IPS-18c (cell line): ENCODE results near the gene CADM1.

ENCODE experiments used
- H3K4me3 ChIP-seq: 2 replicates; pipeline ENCODE4 v1.7.0; 2013; ENCODE audit warnings: low read depth, mild to moderate bottlenecking, low read length, moderate library complexity; ENCODE audit not compliant: insufficient read depth
- H3K9me3 ChIP-seq: one replicate; pipeline ENCODE4 v1.6.1; 2013; ENCODE audit warnings: mild to moderate bottlenecking, low read length, moderate library complexity; ENCODE audit not compliant: control insufficient read depth, insufficient read depth

CADM1 gene

GRCh38 chr11:115463606-115464005 lies 40.6 kb downstream of the CADM1 start:
- H3K9me3 ChIP-seq = no peaks in the 10 kb centered on the region
- no peak overlapping the region for H3K4me3 ChIP-seq

GRCh38 chr11:115462757-115463156 lies 41.5 kb downstream of the CADM1 start:
- no peak overlapping the region for H3K4me3 ChIP-seq
- no peaks in the 10 kb centered on the region for H3K9me3 ChIP-seq

- Histone ChIP-seq H3K9me3 (no peaks in the 10 kb centered on the region), H3K4me3 (no peak overlapping the region)
Measured at GRCh38 chr11:115462004-115462541, 42.1 kb downstream of the CADM1 start.

- no peaks in the 10 kb centered on the region for H3K9me3 ChIP-seq
Measured at GRCh38 chr11:115460512-115460911, 43.7 kb downstream of the CADM1 start.

GRCh38 chr11:115459563-115459962 lies 44.7 kb downstream of the CADM1 start:
- H3K9me3 ChIP-seq = no peaks in the 10 kb centered on the region
- no peak overlapping the region for H3K4me3 ChIP-seq

More at GRCh38 chr11:115460512-115460911, 43.7 kb downstream of the CADM1 start:
- no peak overlapping the region for H3K4me3 ChIP-seq

- H3K4me3 ChIP-seq = no peak overlapping the region
- no peaks in the 10 kb centered on the region for H3K9me3 ChIP-seq
Measured at GRCh38 chr11:115458877-115459276, 45.3 kb downstream of the CADM1 start.

GRCh38 chr11:115456019-115456418 lies 48.2 kb downstream of the CADM1 start:
- Histone ChIP-seq H3K4me3 (no peak overlapping the region), H3K9me3 (no peaks in the 10 kb centered on the region)

- Histone ChIP-seq H3K4me3 (no peak overlapping the region), H3K9me3 (no peaks in the 10 kb centered on the region)
Measured at GRCh38 chr11:115455613-115456012, 48.6 kb downstream of the CADM1 start.

GRCh38 chr11:115454525-115454924 lies 49.7 kb downstream of the CADM1 start:
- no peak overlapping the region for H3K4me3 ChIP-seq

GRCh38 chr11:115453693-115454490 lies 50.3 kb downstream of the CADM1 start:
- Histone ChIP-seq H3K4me3 (no peak overlapping the region), H3K9me3 (no peaks in the 10 kb centered on the region)

More at GRCh38 chr11:115454525-115454924, 49.7 kb downstream of the CADM1 start:
- no peaks in the 10 kb centered on the region for H3K9me3 ChIP-seq

GRCh38 chr11:115452241-115452640 lies 52.0 kb downstream of the CADM1 start:
- Histone ChIP-seq H3K4me3 (no peak overlapping the region), H3K9me3 (peaks cover 3% of the 10 kb centered on the region)

GRCh38 chr11:115450519-115450918 lies 53.7 kb downstream of the CADM1 start:
- H3K4me3 ChIP-seq = no peak overlapping the region
- peaks cover 3% of the 10 kb centered on the region for H3K9me3 ChIP-seq

- H3K9me3 ChIP-seq = peaks cover 3% of the 10 kb centered on the region
- H3K4me3 ChIP-seq = no peak overlapping the region
Measured at GRCh38 chr11:115447273-115447864, 56.8 kb downstream of the CADM1 start.

- Histone ChIP-seq H3K4me3 (no peak overlapping the region), H3K9me3 (peaks cover 3% of the 10 kb centered on the region)
Measured at GRCh38 chr11:115446214-115446613, 58.0 kb downstream of the CADM1 start.

GRCh38 chr11:115444542-115444941 lies 59.7 kb downstream of the CADM1 start:
- peaks cover 3% of the 10 kb centered on the region for H3K9me3 ChIP-seq
- H3K4me3 ChIP-seq = no peak overlapping the region

- Histone ChIP-seq H3K4me3 (no peak overlapping the region), H3K9me3 (no peaks in the 10 kb centered on the region)
Measured at GRCh38 chr11:115439969-115440540, 64.2 kb downstream of the CADM1 start.

- no peaks in the 10 kb centered on the region for H3K9me3 ChIP-seq
- no peak overlapping the region for H3K4me3 ChIP-seq
Measured at GRCh38 chr11:115439385-115439784, 64.8 kb downstream of the CADM1 start.
